HG02763 (cell line): ENCODE data around the gene KISS1R.
"Not testable (repeated sequence)": the region's sequence is repeated elsewhere in the genome, so short reads cannot be mapped to it uniquely, and the experiment has no call there.

ENCODE experiments used
- ATAC-seq: cut with Tn5 transposase; IDR thresholded peaks from one replicate; pipeline ENCODE4 v1.9.1; 2021; ENCODE audit warnings: mild to moderate bottlenecking, moderate library complexity; ENCODE audit not compliant: unreplicated experiment

Gene KISS1R

DNA sequence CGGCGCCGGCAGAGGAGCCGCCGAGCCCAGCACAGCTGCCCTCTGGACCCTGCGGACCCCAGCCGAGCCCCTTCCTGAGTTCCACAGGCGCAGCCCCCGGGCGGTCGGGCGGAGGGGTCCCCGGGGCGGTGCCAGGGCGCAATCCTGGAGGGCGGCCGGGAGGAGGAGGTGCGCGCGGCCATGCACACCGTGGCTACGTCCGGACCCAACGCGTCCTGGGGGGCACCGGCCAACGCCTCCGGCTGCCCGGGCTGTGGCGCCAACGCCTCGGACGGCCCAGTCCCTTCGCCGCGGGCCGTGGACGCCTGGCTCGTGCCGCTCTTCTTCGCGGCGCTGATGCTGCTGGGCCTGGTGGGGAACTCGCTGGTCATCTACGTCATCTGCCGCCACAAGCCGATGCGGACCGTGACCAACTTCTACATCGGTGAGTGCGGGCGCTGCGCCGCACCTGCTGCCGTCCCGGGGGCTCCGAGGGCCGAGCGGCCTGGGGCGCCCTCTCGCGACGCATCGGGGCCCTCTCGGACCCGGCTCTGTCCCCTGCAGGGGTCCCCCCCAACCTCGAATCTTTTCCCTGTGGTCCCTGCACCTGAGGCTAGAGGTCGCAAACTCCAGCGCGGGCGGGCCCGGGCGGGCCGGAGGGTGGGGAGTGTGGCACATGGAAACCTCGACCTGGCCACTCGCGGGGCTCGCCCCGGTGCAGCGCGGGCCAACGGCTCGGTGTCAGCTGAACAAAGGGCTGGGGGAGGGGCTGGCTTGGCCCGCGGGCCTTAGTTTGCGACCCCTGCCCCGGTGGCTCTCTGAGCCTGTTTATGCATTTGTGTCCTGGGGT lies at the start of gene KISS1R:
TSS of gene KISS1R (plus strand) at position 11 of the 829 bp plus-strand sequence. CDS start at position 181, 170 bp downstream.
- no peak for ATAC-seq

DNA sequence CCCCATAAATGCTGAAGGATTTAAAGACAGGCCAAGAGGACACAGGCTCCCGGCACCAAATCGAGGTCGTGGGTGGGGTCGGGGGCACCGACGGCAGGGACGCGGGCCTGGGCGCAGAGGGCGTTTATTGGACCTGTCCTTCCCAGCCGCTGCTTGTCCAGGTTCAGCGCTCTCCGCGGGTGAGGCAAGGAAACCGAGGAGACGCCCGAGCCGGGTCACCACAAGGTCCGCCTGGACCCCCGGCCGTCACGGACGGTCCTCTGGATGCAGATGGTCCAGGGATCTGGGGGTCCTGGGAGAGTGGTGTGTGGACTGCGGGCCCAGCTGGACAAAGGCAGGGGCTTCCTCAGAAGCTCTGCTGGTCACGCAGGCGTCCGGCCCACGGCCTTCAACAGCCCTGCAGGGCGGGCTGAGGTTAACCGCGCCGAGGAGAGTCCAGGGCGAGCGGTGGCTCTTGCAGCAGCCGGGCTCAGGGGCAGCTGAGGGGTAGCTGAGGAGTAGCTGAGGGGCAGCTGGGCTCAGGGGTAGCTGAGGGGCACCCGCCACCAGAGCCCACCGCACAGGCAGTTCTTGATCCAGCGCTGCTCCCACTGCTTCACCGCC lies 49.2 kb upstream of the KISS1R start:
- ATAC-seq, result no peak

GRCh38 chr19:868458-869244 lies 48.5 kb upstream of the KISS1R start:
- no peak for ATAC-seq

DNA sequence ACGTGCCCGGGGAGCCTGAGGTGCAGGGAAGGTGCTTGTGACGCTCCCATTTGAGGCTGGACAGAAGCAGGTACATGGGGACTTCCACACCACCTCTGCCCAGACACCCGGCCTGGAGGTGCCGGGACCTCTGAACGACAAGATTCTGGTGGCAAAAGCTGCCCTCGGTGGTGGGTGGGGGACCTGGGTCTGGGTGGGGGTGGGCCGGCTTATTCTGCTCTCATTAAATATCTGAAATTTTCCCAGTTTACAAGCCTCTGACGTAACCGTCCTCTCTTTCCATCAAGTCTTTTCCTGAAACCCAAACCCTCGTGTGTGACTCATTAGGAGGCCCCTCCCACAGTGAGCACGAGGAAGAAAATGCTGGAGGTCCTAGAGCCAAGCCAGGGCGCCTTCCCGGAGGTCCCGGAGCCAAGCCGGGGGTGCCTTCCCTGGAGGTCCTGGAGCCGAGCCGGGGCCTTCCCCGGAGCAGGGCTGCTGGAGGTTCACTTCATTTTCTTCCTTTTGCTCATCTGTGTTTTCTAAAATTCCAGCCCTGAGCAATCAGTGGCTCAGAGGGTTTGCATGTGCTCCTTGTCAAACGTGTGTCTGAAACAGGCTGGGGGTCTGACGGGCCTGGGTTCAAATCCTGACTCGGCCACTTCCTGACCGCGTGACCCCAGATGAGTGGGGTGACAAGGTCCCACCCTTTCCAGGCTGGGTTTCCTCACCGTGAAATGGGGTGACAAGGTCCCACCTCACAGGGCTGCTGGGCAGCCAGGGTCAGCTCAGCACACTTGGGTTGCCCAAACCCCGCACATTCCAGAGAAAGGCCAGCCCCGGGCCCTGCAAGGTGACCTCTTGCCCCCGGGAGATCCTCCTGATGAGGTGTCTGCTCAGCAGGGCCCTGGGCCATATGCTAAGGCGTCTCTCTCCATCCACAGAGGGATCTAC lies 47.6 kb upstream of the KISS1R start:
- no peak for ATAC-seq

GRCh38 chr19:870314-870713 lies 46.8 kb upstream of the KISS1R start:
- ATAC-seq, result no peak

DNA sequence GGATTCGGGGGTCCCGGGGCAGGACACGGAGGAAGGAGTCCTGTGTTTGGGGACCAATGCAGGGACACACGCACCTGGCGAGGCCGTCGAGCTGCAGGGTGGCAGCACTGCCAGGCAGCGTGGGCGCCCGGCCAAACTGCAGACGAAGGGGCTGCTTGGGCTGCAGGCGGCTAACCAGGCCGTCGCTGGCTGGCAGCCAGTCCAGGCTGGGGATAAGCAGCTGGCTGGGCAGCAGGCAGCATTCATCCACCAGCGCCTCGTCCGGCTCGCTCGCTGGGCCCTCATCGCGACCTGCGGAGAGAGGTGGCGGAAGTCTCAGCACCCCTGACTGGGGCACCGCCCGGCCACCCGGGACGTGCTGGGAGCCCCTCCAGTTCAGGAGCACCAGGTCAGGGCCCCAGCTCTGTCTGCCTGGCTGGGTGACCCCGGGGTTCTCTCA lies 46.2 kb upstream of the KISS1R start:
- no peak for ATAC-seq

GRCh38 chr19:871446-872265 lies 45.5 kb upstream of the KISS1R start:
- ATAC-seq, result no peak

DNA sequence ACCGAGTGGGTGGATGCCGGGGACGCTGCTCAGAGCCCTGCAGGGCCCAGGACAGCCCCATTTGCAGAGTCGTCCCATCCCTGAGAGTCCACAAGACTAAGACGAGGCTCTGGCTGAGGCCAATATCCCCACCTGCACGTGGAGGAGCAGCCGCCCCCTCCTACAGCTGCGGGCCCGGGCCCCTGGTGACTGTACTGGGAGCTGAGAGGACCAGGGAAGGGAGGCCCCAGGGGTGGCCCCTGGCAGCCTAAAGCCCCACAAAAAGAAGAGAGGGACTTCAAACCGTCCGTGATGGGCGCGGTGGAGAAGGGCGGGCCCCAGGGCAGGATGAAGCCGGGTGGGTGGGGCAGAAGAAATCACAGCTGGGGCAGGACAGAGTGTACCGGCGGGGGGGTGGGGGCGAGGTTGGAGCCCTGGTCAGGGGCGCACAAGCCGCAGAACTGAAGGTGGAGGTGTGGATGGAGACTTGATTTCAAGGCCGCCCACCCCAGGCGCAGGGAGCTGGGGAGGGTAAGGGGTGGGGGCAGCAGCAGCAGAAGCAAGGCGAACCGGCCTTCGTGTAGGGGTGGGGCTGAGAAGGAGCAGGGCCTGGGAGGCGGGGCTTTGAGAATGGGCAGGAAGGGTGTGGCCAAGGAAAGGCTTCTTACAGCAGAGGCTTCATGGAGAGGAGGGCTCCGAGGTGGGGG lies 44.7 kb upstream of the KISS1R start:
- ATAC-seq, result no peak

DNA sequence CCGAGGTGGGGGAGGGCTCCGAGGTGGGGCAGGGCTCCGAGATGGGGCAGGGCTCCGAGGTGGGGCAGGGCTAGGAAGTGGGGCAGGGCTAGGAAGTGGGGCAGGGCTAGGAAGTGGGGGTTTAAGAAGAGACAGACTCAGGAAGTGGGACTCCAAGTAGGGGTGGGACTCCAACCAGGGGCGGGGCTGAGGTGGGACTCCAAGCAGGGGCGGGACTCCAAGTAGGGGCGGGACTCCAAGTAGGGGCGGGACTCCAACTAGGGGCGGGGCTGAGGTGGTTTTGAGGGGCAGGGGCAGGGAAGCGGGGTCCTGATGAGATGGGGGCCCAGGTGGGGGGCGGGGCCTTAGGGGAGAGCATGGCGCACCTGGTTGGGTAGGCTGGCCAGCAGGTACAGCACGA lies 44.0 kb upstream of the KISS1R start:
- ATAC-seq, result no peak

GRCh38 chr19:873561-874041 lies 43.5 kb upstream of the KISS1R start:
- no peak for ATAC-seq

- no peak for ATAC-seq
Observed at GRCh38 chr19:875265-875879, 41.8 kb upstream of the KISS1R start.

DNA sequence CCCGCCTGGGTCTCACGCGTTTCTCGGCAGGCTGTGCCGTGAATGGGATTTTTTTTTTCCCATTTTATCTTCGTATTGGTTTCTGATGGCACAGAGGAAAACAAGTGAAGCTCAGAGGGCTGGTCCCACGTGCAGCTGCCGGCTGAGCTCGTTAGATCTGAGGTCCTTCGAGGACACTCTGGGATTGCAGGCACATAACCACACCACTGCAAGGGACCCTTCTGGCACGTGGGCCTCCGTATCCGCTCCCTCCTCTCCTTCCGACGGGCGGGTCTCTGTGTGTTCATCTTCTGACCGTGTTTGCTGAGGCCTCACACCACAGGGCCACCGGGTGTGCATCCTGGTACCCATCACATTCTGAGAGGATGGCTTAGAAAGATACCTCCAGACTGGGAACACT lies 41.0 kb upstream of the KISS1R start:
- ATAC-seq, result no peak

DNA sequence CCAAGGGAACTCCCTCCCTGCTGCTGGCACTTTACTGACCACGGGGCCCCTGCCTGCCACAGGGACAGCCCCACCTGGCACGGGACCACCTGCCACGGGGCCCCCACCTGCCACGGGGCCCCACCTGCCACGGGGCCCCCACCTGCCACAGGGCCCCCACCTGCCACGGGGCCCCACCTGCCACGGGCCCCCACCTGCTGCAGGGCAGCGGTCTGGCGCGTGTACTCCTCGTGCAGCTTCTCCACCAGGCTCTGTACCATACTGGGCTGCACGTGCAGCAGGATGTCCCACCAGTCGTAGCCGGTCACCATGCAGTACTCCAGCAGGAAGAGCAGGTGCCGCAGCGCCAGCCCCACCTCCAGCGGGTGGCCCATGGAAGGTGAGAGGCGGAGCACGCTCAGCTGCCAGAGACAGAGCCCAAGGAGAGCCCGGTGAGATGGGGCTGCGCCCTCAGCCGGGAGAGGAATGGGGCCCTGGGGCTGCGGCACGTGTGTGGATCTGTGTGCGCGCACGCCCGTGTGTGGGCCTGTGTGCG lies 40.3 kb upstream of the KISS1R start:
- ATAC-seq, result no peak

- not testable (repeated sequence) for ATAC-seq
Observed at GRCh38 chr19:877992-878660, 39.0 kb upstream of the KISS1R start.

DNA sequence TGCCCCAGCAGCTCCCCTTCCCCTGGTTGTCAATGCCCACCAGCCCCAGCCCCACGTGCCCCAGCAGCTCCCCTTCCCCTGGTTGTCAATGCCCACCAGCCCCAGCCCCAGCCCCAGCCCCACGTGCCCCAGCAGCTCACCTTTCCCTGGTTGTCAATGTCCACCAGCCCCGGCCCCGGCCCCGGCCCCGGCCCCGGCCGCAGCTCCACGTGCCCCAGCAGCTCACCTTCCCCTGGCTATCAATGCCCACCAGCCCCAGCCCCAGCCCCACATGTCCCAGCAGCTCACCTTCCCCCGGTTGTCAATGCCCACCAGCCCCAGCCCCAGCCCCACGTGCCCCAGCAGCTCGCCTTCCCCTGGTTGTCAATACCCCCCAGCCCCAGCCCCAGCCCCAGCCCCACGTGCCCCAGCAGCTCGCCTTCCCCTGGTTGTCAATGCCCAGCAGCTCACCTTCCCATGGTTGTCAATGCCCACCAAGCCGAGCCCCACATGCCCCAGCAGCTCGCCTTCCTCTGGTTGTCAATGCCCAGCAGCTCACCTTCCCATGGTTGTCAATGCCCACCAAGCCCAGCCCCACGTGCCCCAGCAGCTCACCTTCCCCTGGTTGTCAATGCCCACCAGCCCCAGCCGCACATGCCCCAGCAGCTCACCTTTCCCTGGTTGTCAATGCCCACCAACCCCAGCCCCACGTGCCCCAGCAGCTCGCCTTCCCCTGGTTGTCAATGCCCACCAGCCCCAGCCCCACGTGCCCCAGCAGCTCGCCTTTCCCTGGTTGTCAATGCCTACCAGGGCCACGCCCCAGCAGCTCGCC lies 38.2 kb upstream of the KISS1R start:
- ATAC-seq, result not testable (repeated sequence)

- no peak for ATAC-seq
Observed at GRCh38 chr19:879711-880438, 37.3 kb upstream of the KISS1R start.
